HFFc6 (cell line): ENCODE measurements around the gene FMOD. TPM values are rescaled to one million over a fixed set of nuclear protein-coding genes. Genes with fewer than 3 reads are reported as not detected.

Source experiments
- DNase-seq: peaks from one replicate; pipeline ENCODE4 v3.0.0-alpha.2; 2018
- H3K27ac Mint-ChIP-seq: 2 replicates; pipeline ENCODE4 v1.8.0; 2020; ENCODE audit warnings: mild to moderate bottlenecking, mixed read lengths
- H3K27me3 Mint-ChIP-seq: 2 replicates; pipeline ENCODE4 v1.8.0; 2021; ENCODE audit warnings: mild to moderate bottlenecking, moderate library complexity, mixed read lengths; ENCODE audit not compliant: insufficient read depth
- H3K36me3 Mint-ChIP-seq: 2 replicates; pipeline ENCODE4 v1.8.0; 2021; ENCODE audit warnings: low read depth, mixed read lengths
- H3K4me1 Mint-ChIP-seq: 2 replicates; pipeline ENCODE4 v1.8.0; 2020; ENCODE audit warnings: low read depth, mixed read lengths
- H3K4me3 Mint-ChIP-seq: 2 replicates; pipeline ENCODE4 v1.8.0; 2020; ENCODE audit warnings: mild to moderate bottlenecking, moderate library complexity, mixed read lengths
- H3K9me3 Mint-ChIP-seq: 2 replicates; pipeline ENCODE4 v1.8.0; 2020; ENCODE audit warnings: mild to moderate bottlenecking, mixed read lengths
- total RNA-seq, 6 experiments: library from RNA; stranded (reverse); fragmentation: NEBNext Ultra II Directional; extraction: Animal tissue kit (Norgen Biotek cat#: 25700); gene quantifications; 2 replicates in 1 of 6; 3 replicates in 5 of 6; pipeline ENCODE4 v1.2.3, GENCODE V29; 2021
- TF ChIP-seq, protein P1 (sequence below): fragments of 200-600 bp; sonication (generic); IDR thresholded peaks from 2 replicates; pipeline ENCODE4 v1.5.0; 2021; ENCODE audit warnings: antibody characterized with exemption, mild to moderate bottlenecking

FMOD gene
- total RNA-seq, 6 experiments from 2014 or later: 0.19 to 0.66 (median 0.34) TPM

DNA sequence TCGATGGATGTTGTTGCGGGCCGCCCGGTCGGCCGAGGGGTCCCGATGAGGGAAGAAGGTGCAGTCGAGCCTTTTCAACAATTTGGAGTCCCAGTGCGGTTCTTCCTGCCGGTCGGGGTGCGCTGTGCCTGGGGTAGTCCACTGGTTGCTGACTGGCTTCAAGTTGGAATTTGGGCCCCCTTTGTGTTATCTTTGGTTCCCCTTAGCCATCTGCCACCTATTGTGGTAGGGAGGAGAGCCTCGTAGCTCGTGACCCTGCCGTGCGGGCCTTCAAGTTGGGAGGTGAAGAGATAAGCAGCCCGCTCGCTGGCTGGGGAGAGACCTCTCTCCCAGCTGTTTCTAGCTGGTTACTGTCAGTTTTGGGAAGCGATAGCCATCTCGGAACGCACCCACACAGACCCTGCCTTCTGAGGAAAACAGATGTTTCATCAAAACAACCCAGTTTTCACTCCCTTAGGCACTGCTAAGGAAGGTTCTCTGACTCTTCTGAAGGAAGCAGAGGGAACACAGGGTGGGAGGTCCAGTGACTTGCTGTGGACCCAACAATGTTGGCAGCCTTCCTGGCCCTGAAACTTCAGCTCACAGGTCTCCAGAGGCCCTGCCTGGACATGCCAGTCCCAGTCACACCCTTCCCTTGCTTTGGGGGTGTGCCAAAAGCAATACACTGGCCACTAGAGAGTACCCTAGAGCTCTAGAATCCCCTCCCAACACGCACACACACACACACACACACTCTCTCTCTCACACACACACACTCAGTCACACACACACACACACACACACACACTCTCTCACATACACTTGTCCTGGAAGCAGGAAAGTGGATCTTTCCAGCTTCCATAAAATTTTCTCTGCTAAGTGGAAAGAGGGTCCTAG is 44.6 kb downstream of the FMOD start:
- Mint-ChIP-seq H3K4me1 (peaks cover 55% of the 10 kb centered on the region), H3K9me3 (no peaks in the 10 kb centered on the region)
- peak; percentile 80 for DNase-seq

DNA sequence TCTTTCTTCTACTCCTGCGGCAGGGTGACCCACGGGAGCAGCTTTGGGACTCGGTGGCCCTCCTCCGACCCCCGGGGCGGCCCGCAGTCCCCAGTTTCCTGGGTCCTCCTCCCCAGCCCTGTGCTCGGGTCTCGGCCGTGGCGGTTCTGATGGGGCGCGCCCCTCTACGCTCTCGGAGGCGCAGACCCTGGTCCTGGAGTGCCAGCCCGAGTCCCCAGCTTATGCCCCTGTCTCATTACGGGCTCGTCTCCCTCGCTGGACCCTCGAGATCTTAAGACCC is 45.2 kb downstream of the FMOD start:
- TF ChIP-seq, protein P1, sequence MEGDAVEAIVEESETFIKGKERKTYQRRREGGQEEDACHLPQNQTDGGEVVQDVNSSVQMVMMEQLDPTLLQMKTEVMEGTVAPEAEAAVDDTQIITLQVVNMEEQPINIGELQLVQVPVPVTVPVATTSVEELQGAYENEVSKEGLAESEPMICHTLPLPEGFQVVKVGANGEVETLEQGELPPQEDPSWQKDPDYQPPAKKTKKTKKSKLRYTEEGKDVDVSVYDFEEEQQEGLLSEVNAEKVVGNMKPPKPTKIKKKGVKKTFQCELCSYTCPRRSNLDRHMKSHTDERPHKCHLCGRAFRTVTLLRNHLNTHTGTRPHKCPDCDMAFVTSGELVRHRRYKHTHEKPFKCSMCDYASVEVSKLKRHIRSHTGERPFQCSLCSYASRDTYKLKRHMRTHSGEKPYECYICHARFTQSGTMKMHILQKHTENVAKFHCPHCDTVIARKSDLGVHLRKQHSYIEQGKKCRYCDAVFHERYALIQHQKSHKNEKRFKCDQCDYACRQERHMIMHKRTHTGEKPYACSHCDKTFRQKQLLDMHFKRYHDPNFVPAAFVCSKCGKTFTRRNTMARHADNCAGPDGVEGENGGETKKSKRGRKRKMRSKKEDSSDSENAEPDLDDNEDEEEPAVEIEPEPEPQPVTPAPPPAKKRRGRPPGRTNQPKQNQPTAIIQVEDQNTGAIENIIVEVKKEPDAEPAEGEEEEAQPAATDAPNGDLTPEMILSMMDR: no peak
- H3K36me3 Mint-ChIP-seq: peaks cover 17% of the 10 kb centered on the region
- DNase-seq: no peak
- H3K4me3 Mint-ChIP-seq: peak overlapping the region; percentile 95
- H3K27me3 Mint-ChIP-seq: peaks cover 18% of the 10 kb centered on the region
- peaks cover 55% of the 10 kb centered on the region for H3K4me1 Mint-ChIP-seq
- H3K9me3 Mint-ChIP-seq: no peaks in the 10 kb centered on the region
- H3K27ac Mint-ChIP-seq: peak overlapping the region; percentile 72

More for the DNA sequence above, 44.6 kb downstream of the FMOD start:
- Mint-ChIP-seq H3K27ac (peak overlapping the region; percentile 72), H3K4me3 (peak overlapping the region; percentile 95), H3K27me3 (peaks cover 12% of the 10 kb centered on the region), H3K36me3 (peaks cover 17% of the 10 kb centered on the region)
- TF ChIP-seq, protein P1: no peak

DNA sequence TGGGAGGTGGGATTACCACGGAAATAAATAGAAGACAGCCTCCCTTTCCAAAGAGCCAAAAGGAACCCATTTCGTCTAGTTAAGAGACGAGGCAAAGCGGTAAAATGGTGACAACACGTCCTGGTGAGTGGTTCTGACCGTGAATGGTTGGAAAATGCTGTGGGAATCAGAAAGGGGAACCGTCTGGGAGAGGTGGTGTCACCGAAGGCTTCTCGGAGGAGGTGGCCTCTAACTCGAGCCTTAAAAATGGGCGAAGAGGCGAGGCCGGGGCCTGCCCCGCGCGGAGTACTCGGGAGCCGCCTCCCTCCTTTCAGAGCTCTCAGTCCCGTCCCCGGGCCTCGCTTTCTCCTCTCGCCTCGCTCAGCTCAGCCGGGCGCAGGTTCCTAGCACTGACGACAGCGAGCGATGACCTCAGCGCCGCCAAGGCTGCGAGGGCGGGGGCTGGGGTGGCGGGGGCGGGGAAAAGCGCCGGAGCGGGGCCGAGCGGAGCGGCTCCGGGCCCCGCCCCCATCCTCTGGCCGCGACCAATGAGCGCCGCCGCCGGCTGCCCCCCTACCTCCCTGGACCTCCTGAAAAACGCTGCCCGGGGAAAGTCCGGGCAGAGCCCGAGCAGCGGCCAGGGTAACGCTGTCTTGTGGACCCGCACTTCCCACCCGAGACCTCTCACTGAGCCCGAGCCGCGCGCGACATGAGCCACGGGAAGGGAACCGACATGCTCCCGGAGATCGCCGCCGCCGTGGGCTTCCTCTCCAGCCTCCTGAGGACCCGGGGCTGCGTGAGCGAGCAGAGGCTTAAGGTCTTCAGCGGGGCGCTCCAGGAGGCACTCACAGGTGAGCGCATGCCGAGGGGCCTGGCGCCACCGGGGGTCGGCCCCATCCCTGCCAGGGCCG is 45.8 kb downstream of the FMOD start, which contains the start of gene BTG2:
Gene BTG2, plus strand, starts transcription at position 601 of the 890 bp plus-strand sequence. Its CDS starts 88 bp downstream, at position 689.
- TF ChIP-seq, protein P1: no peak
- peaks cover 17% of the 10 kb centered on the region for H3K36me3 Mint-ChIP-seq

DNA sequence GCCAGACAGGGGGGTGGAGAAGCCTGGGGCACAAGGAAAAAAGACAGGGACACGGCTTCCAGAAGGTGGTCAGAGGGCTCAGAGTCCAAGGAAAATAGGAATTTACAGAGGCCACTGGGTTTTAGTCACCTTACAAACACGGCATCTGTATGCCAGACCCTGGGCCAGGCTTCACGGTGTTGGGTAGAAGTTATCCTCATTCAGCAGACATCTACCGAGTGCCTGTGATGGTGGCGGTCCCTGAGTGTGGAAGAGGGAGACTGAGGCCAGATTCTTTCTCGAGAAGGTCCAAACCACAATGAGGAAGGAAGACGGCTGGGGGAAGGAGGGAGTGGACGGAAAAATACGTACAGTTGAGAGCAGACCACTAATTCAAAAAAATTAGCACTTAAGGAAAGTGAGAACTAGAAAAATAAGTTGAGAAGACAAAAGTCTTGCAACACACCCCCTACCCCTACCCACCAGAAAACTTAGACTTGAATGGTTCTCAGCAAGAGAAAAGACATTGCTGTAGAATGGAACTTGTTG is 46.5 kb downstream of the FMOD start:
- no peaks in the 10 kb centered on the region for H3K9me3 Mint-ChIP-seq
- H3K27me3 Mint-ChIP-seq: peaks cover 18% of the 10 kb centered on the region
- H3K4me3 Mint-ChIP-seq: peak overlapping the region; percentile 60
- TF ChIP-seq, protein P1: no peak
- DNase-seq: no peak
- peak overlapping the region; percentile 41; the same call in 1 of the 2 replicates for H3K27ac Mint-ChIP-seq
- peaks cover 55% of the 10 kb centered on the region for H3K4me1 Mint-ChIP-seq
- peaks cover 17% of the 10 kb centered on the region for H3K36me3 Mint-ChIP-seq

More for the DNA sequence above, 45.8 kb downstream of the FMOD start, which contains the start of gene BTG2:
- Mint-ChIP-seq H3K4me3 (peak within 1 kb of the TSS; percentile 95), H3K27ac (peak within 1 kb of the TSS; percentile 72), H3K27me3 (peaks cover 18% of the 10 kb centered on the region), H3K9me3 (no peaks in the 10 kb centered on the region), H3K4me1 (peaks cover 55% of the 10 kb centered on the region)
- DNase-seq: peak; percentile 79

DNA sequence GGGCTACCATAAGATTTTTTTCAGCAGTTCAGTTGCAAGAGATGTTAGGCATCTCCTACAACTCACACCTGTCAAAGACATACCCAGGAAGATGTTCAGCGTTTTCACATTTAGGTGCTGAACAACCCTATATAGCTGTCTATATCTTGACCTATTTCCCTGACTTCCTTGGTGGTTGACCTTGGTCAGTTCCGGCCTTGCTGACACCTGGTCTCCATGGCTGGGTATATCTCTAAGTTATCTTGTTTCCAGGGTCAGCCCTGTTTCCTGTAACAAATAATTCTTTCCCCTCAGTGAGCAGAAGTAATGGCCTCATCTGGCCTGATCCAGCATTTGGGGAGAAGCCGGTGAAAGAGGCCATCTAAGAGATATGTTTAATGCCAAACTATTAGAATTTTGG is 48.0 kb downstream of the FMOD start:
- H3K4me1 Mint-ChIP-seq: peaks cover 40% of the 10 kb centered on the region
- H3K27me3 Mint-ChIP-seq: peaks cover 31% of the 10 kb centered on the region
- no peak for DNase-seq
- H3K9me3 Mint-ChIP-seq: no peaks in the 10 kb centered on the region
- H3K27ac Mint-ChIP-seq: no peak overlapping the region
- H3K4me3 Mint-ChIP-seq: no peak overlapping the region
- H3K36me3 Mint-ChIP-seq: peaks cover 4% of the 10 kb centered on the region; the same call in 1 of the 2 replicates
- TF ChIP-seq, protein P1: no peak
